Lower leg skin (tissue), 3 donors: Measurements from ENCODE around the gene IFT122.

ENCODE experiments used
- CTCF ChIP-seq, 3 donors: fragments of 450-650 bp; IDR thresholded peaks; one replicate each; pipeline ENCODE4 v1.5.1; 2016; ENCODE audit warnings: antibody characterized with exemption in 3 of 3, mild to moderate bottlenecking in 3 of 3, moderate library complexity in 2 of 3
- POLR2A ChIP-seq, 2 donors: fragments of 450-650 bp; IDR thresholded peaks; one replicate each; pipeline ENCODE4 v1.6.1; 2016 to 2017; ENCODE audit warnings: antibody characterized with exemption in 2 of 2, mild to moderate bottlenecking in 1 of 2, moderate library complexity in 1 of 2

- TF ChIP-seq CTCF (IDR thresholded peaks at IDR 0.05) = no peak
- TF ChIP-seq POLR2A (IDR thresholded peaks at IDR 0.05) = no peak
Observed at GRCh38 chr3:129520960-129521359, 80.9 kb downstream of the IFT122 start.
